RWPE2 (cell line): Measurements from ENCODE around the gene GPX1.
"Not testable (repeated sequence)": the region's sequence is repeated elsewhere in the genome, so short reads cannot be mapped to it uniquely, and the experiment has no call there.

ENCODE experiments used
- ATAC-seq: fragments of 200-7000 bp; cut with Tn5 transposase; 3 replicates; pipeline ENCODE4 v1.9.1; 2021; ENCODE audit warnings: low read depth
- DNase-seq: peaks from one replicate; pipeline ENCODE4 v3.0.0-alpha.2; 2020; ENCODE audit warnings: low spot score
- H3K27ac ChIP-seq: fragments of 450-650 bp; 2 replicates; pipeline ENCODE4 v1.5.1; 2017; ENCODE audit warnings: mild to moderate bottlenecking; ENCODE audit not compliant: poor library complexity, severe bottlenecking
- H3K27me3 ChIP-seq: fragments of 250-450 bp; sonication (Bioruptor Pico); 2 replicates; pipeline ENCODE4 v1.5.1; 2021; ENCODE audit warnings: mild to moderate bottlenecking, moderate library complexity; ENCODE audit not compliant: insufficient read depth, poor library complexity, severe bottlenecking
- H3K36me3 ChIP-seq: fragments of 250-450 bp; sonication (Bioruptor Pico); 2 replicates; pipeline ENCODE4 v1.5.1; 2020; ENCODE audit warnings: low read depth, mild to moderate bottlenecking, moderate library complexity
- H3K4me1 ChIP-seq: fragments of 250-450 bp; sonication (Bioruptor Pico); 2 replicates; pipeline ENCODE4 v1.5.1; 2021; ENCODE audit warnings: mild to moderate bottlenecking, moderate library complexity; ENCODE audit not compliant: insufficient read depth, poor library complexity, severe bottlenecking
- H3K4me3 ChIP-seq: fragments of 250-450 bp; sonication (Bioruptor Pico); 2 replicates; pipeline ENCODE4 v1.5.1; 2021; ENCODE audit warnings: mild to moderate bottlenecking, moderate library complexity; ENCODE audit not compliant: severe bottlenecking
- H3K9me3 ChIP-seq: fragments of 250-450 bp; sonication (Bioruptor Pico); 2 replicates; pipeline ENCODE4 v1.5.1; 2021; ENCODE audit warnings: mild to moderate bottlenecking, moderate library complexity; ENCODE audit not compliant: severe bottlenecking
- CTCF ChIP-seq: fragments of 450-650 bp; IDR thresholded peaks from one replicate; pipeline ENCODE4 v1.5.1; 2017; ENCODE audit warnings: mild to moderate bottlenecking, moderate library complexity; ENCODE audit not compliant: poor library complexity, severe bottlenecking

The GPX1 gene

GRCh38 chr3:49399461-49399860 lies 41.3 kb upstream of the GPX1 start:
- H3K27me3 ChIP-seq, result no peaks in the 10 kb centered on the region
- no peak overlapping the region for H3K4me3 ChIP-seq
- DNase-seq, result no peak
- H3K27ac ChIP-seq, result no peak overlapping the region
- TF ChIP-seq CTCF, result no peak
- ATAC-seq, result no peak
- no peaks in the 10 kb centered on the region for H3K4me1 ChIP-seq
- peaks cover 54% of the 10 kb centered on the region for H3K36me3 ChIP-seq
- no peaks in the 10 kb centered on the region for H3K9me3 ChIP-seq

GRCh38 chr3:49397470-49397869 lies 39.3 kb upstream of the GPX1 start:
- peak; percentile 60; the same call in 1 of the 3 replicates for ATAC-seq

GRCh38 chr3:49391310-49391709 lies 33.2 kb upstream of the GPX1 start:
- not testable (repeated sequence) for ATAC-seq, H3K27ac ChIP-seq, H3K27me3 ChIP-seq, DNase-seq, H3K4me3 ChIP-seq, H3K9me3 ChIP-seq, H3K4me1 ChIP-seq
- peaks cover 42% of the 10 kb centered on the region for H3K36me3 ChIP-seq

More at GRCh38 chr3:49397470-49397869, 39.3 kb upstream of the GPX1 start:
- H3K9me3 ChIP-seq, result no peaks in the 10 kb centered on the region
- no peak overlapping the region for H3K4me3 ChIP-seq
- no peak for DNase-seq
- H3K4me1 ChIP-seq, result no peaks in the 10 kb centered on the region
- H3K27me3 ChIP-seq, result no peaks in the 10 kb centered on the region
- no peak for TF ChIP-seq CTCF
- H3K27ac ChIP-seq, result no peak overlapping the region
- peaks cover 48% of the 10 kb centered on the region for H3K36me3 ChIP-seq

GRCh38 chr3:49389297-49389696 lies 31.1 kb upstream of the GPX1 start:
- peak overlapping the region; percentile 32 for H3K27ac ChIP-seq
- peaks cover 25% of the 10 kb centered on the region for H3K36me3 ChIP-seq
- H3K4me3 ChIP-seq, result no peak overlapping the region
- DNase-seq (no peak), ATAC-seq (no peak)
- peaks cover 2% of the 10 kb centered on the region for H3K4me1 ChIP-seq
- no peaks in the 10 kb centered on the region for H3K27me3 ChIP-seq
- TF ChIP-seq CTCF, result no peak
- H3K9me3 ChIP-seq, result no peaks in the 10 kb centered on the region

GRCh38 chr3:49388289-49388820 lies 30.2 kb upstream of the GPX1 start:
- peaks cover 21% of the 10 kb centered on the region for H3K36me3 ChIP-seq
- H3K27ac ChIP-seq, result peak overlapping the region; percentile 32
- H3K27me3 ChIP-seq, result no peaks in the 10 kb centered on the region
- 0 out of 3 replicates have a peak, but pooled peaks have one; percentile 19 for ATAC-seq
- H3K9me3 ChIP-seq, result no peaks in the 10 kb centered on the region
- H3K4me1 ChIP-seq, result peaks cover 2% of the 10 kb centered on the region
- DNase-seq, result no peak
- TF ChIP-seq CTCF, result no peak
- no peak overlapping the region for H3K4me3 ChIP-seq
